Caco-2 (cell line): ENCODE results near the gene GCM1. TPM values are rescaled to one million over a fixed set of nuclear protein-coding genes. Genes with fewer than 3 reads are reported as not detected.

Experiments used
- BruUV-seq: library from RNA; stranded (reverse); fragments of 400-500 nt; replicated peaks from 2 replicates; lab custom pipeline; 2021; lab: Mats Ljungman, UMichigan
- CTCF ChIA-PET: fragments of 300-600 bp; sonication (Branson Sonifier 250); formaldehyde crosslinking; loops from one replicate; lab custom pipeline; 2022; ENCODE audit warnings: antibody characterized with exemption; lab: Charles Lee
- POLR2A ChIA-PET: fragments of 300-600 bp; sonication (Branson Sonifier 250); formaldehyde crosslinking; loops from one replicate; lab custom pipeline; 2022; ENCODE audit warnings: antibody characterized with exemption; lab: Charles Lee
- DNase-seq, 2 experiments: peaks; one replicate each; pipeline versions ENCODE4 v3.0.0 to v3.0.0-alpha.2; 2020 to 2022
- H3K27me3 ChIP-seq: replicated peaks from 2 replicates; pipeline ENCODE4 v1.6.0; 2011; ENCODE audit warnings: low read length; ENCODE audit not compliant: control insufficient read depth, insufficient read depth
- H3K36me3 ChIP-seq: 2 replicates; pipeline ENCODE4 v1.5.1; 2011; ENCODE audit warnings: low read length; ENCODE audit not compliant: control insufficient read depth, insufficient read depth
- H3K4me1 ChIP-seq: fragments of 250-450 bp; sonication (Bioruptor Pico); 2 replicates; pipeline ENCODE4 v1.5.1; 2020; ENCODE audit warnings: mild to moderate bottlenecking
- H3K4me3 ChIP-seq: 2 replicates; pipeline ENCODE4 v1.5.1; 2011; ENCODE audit warnings: low read depth, mild to moderate bottlenecking, control low read depth, low read length
- H3K9me3 ChIP-seq: fragments of 250-450 bp; sonication (Bioruptor Pico); 2 replicates; pipeline ENCODE4 v1.5.1; 2020; ENCODE audit warnings: mild to moderate bottlenecking, moderate library complexity
- H3K27ac Mint-ChIP-seq: one replicate; pipeline ENCODE4 v1.8.0; 2022; ENCODE audit warnings: mixed read lengths; ENCODE audit not compliant: unreplicated experiment
- H3K27me3 Mint-ChIP-seq: one replicate; pipeline ENCODE4 v1.8.0; 2022; ENCODE audit warnings: mixed read lengths; ENCODE audit not compliant: insufficient read depth, unreplicated experiment
- H3K36me3 Mint-ChIP-seq: one replicate; pipeline ENCODE4 v1.8.0; 2022; ENCODE audit warnings: mild to moderate bottlenecking, mixed read lengths; ENCODE audit not compliant: insufficient read depth, unreplicated experiment
- H3K4me1 Mint-ChIP-seq: one replicate; pipeline ENCODE4 v1.8.0; 2022; ENCODE audit warnings: low read depth, mixed read lengths; ENCODE audit not compliant: unreplicated experiment
- H3K4me3 Mint-ChIP-seq: one replicate; pipeline ENCODE4 v1.8.0; 2022; ENCODE audit warnings: mild to moderate bottlenecking, moderate library complexity, mixed read lengths; ENCODE audit not compliant: unreplicated experiment
- H3K9me3 Mint-ChIP-seq: one replicate; pipeline ENCODE4 v1.8.0; 2022; ENCODE audit warnings: mixed read lengths; ENCODE audit not compliant: unreplicated experiment
- intact Hi-C: fragments of 100-400 bp; cut with micrococcal nuclease; formaldehyde crosslinking; loops from one replicate; pipeline ENCODE4 v1.10.0; 2022; ENCODE audit not compliant: unreplicated experiment
- total RNA-seq: library from RNA; stranded (reverse); gene quantifications from 2 replicates; pipeline ENCODE4 v1.2.3, GENCODE V29; 2022
- TF ChIP-seq, protein P1 (sequence below), 2 experiments: fragments of 200-600 bp in 1 of 2; IDR thresholded peaks; 1 replicate in 1 of 2; 2 replicates in 1 of 2; pipeline versions ENCODE4 v1.5.1 to v1.8.0; 2011 to 2022; ENCODE audit warnings: antibody characterized with exemption in 1 of 2, control low read depth in 1 of 2, inconsistent platforms in 1 of 2, low read depth in 1 of 2, low read length in 1 of 2, mild to moderate bottlenecking in 1 of 2, moderate library complexity in 1 of 2; ENCODE audit not compliant: insufficient read depth in 1 of 2, severe bottlenecking in 1 of 2, unreplicated experiment in 1 of 2

The GCM1 gene
- total RNA-seq, 1 experiment from 2014 or later: 0.79 TPM

DNA sequence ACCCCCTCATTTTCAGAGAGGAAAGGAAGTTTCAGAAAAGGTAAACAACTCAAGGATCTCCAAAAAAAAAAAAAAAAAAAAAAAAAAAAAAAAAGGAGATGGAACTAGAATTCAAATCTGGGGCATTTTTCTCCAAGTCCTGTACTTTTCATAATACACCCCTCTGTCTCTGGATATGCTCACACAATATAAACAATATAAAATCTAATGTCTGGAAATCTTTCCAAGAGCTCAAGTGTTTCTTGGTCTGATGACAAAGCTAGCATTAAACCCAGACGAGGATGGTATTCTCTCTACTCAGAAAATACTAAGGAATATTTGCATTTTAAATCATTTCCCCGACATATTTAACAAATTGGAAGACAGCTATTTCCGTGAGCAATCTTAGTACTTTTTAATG, 5.8 kb downstream of the GCM1 start:
- Histone ChIP-seq H3K4me3 (no peak overlapping the region), H3K4me1 (peaks cover 9% of the 10 kb centered on the region; the same call in 1 of the 2 replicates), H3K27me3 (no peaks in the 10 kb centered on the region), H3K9me3 (no peaks in the 10 kb centered on the region), H3K36me3 (no peaks in the 10 kb centered on the region)
- no peaks in the 10 kb centered on the region for H3K27me3 Mint-ChIP-seq
- no peak overlapping the region for H3K27ac Mint-ChIP-seq
- H3K36me3 Mint-ChIP-seq: peaks cover 8% of the 10 kb centered on the region
- DNase-seq: no peak
- H3K4me3 Mint-ChIP-seq: no peak overlapping the region
- intact Hi-C loops: no loop called here
- H3K4me1 Mint-ChIP-seq: peaks cover 9% of the 10 kb centered on the region
- BruUV-seq: no TSS peak
- ChIA-PET CTCF (no interaction called here), POLR2A (no interaction called here)
- no peaks in the 10 kb centered on the region for H3K9me3 Mint-ChIP-seq
- TF ChIP-seq, protein P1, sequence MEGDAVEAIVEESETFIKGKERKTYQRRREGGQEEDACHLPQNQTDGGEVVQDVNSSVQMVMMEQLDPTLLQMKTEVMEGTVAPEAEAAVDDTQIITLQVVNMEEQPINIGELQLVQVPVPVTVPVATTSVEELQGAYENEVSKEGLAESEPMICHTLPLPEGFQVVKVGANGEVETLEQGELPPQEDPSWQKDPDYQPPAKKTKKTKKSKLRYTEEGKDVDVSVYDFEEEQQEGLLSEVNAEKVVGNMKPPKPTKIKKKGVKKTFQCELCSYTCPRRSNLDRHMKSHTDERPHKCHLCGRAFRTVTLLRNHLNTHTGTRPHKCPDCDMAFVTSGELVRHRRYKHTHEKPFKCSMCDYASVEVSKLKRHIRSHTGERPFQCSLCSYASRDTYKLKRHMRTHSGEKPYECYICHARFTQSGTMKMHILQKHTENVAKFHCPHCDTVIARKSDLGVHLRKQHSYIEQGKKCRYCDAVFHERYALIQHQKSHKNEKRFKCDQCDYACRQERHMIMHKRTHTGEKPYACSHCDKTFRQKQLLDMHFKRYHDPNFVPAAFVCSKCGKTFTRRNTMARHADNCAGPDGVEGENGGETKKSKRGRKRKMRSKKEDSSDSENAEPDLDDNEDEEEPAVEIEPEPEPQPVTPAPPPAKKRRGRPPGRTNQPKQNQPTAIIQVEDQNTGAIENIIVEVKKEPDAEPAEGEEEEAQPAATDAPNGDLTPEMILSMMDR (IDR thresholded peaks at IDR 0.05; ENCODE audit: insufficient read depth in 1 of 2, low read depth in 1 of 2, low read length in 1 of 2, severe bottlenecking in 1 of 2, unreplicated experiment in 1 of 2): no peak

DNA sequence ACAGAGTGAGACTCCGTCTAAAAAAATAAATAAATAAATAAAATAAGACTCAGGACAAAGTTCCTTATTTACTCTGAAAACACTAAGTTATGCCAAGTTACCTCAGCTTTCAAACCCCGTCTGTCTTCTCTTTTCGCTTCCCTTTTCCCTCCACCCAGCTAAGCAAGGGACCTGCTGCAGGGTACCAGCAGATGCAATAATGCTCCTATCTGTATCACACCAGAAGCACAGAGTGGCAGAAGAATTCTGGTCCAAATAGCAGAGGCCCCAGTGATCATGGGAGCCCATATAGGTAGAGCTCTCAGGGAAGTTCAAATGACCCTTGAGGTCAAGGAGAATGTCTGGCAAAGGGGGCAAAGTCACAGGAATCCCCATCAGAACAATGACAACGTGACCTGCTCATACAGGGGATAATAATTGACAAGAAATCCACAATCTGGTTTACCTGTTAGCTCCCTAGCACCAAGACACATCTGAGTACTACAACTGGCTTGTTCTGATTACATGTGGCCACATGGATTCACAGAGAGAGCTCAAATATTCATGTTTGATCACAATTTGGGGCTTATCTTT, 8.7 kb downstream of the GCM1 start:
- ChIA-PET CTCF (interaction anchor here (0.7 kb wide), 1 partner anchor 32 kb away, joined by 3 read pairs; no protein-coding TSS in a partner anchor), POLR2A (no interaction called here)
- no peak for DNase-seq
- Histone ChIP-seq H3K27me3 (no peaks in the 10 kb centered on the region), H3K36me3 (no peaks in the 10 kb centered on the region), H3K4me3 (no peak overlapping the region), H3K9me3 (no peaks in the 10 kb centered on the region), H3K4me1 (peaks cover 25% of the 10 kb centered on the region)
- Mint-ChIP-seq H3K36me3 (peaks cover 5% of the 10 kb centered on the region), H3K4me1 (peaks cover 17% of the 10 kb centered on the region), H3K9me3 (no peaks in the 10 kb centered on the region), H3K4me3 (no peak overlapping the region), H3K27me3 (no peaks in the 10 kb centered on the region), H3K27ac (no peak overlapping the region)
- no TSS peak for BruUV-seq
- intact Hi-C loops: no loop called here
- TF ChIP-seq, protein P1 (IDR thresholded peaks at IDR 0.05; ENCODE audit: insufficient read depth in 1 of 2, low read depth in 1 of 2, low read length in 1 of 2, severe bottlenecking in 1 of 2, unreplicated experiment in 1 of 2): no peak

DNA sequence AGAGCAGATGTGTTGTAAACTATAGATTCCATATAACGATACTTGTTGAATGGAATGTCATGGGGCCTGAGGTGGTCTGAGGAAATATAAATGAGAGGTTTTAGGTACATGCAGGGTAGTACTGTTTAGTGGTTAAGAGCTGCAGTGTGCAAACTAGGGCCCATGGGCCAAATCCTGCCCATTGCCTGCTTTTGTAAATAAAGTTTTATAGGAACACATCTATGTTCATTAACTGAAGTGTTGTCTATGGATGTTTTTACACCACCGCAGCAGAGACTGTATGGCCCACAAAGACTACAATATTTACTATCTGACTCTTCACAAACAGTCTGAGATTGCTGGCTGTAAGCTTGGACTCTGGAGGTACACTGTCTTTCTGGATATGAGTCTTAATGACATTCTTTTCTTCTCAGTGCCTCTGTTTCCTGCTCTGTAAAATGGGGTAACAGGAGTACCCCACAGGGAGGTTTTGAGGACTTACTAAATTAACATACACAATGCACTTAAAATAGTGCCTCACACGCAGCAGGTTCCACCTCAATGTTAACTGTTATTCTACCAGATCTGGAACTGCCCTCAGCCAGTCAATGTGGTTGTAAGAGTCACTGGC, 12.5 kb downstream of the GCM1 start:
- intact Hi-C loops: loop anchor here (2.0 kb wide), 1 partner anchor 23 kb away; no protein-coding TSS in a partner anchor
- Mint-ChIP-seq H3K4me3 (no peak overlapping the region), H3K27ac (no peak overlapping the region), H3K36me3 (no peaks in the 10 kb centered on the region), H3K4me1 (peaks cover 18% of the 10 kb centered on the region), H3K27me3 (no peaks in the 10 kb centered on the region), H3K9me3 (no peaks in the 10 kb centered on the region)
- TF ChIP-seq, protein P1 (IDR thresholded peaks at IDR 0.05; ENCODE audit: insufficient read depth in 1 of 2, low read depth in 1 of 2, low read length in 1 of 2, severe bottlenecking in 1 of 2, unreplicated experiment in 1 of 2): no peak
- Histone ChIP-seq H3K36me3 (no peaks in the 10 kb centered on the region), H3K9me3 (no peaks in the 10 kb centered on the region), H3K27me3 (no peaks in the 10 kb centered on the region), H3K4me3 (no peak overlapping the region), H3K4me1 (peaks cover 38% of the 10 kb centered on the region)
- POLR2A ChIA-PET: no interaction called here
- BruUV-seq: no TSS peak
- DNase-seq: no peak
- CTCF ChIA-PET: no interaction called here
